HepG2 (cell line): Measurements from ENCODE around the gene ADGRG1. TPM values are rescaled to one million over a fixed set of nuclear protein-coding genes. Genes with fewer than 3 reads are reported as not detected.

Experiments used
- ARHGAP35 ChIP-seq: sonication (generic); formaldehyde crosslinking; IDR thresholded peaks from 2 replicates; pipeline ENCODE4 v1.9.0; 2022; ENCODE audit warnings: mild to moderate bottlenecking, inconsistent platforms, moderate library complexity, missing genetic modification reagents, borderline replicate concordance
- CEBPZ ChIP-seq: IDR thresholded peaks from 2 replicates; pipeline ENCODE4 v1.6.1; 2012; ENCODE audit warnings: low read length, improper control_type of control experiment
- FOXP1 ChIP-seq, 2 experiments: fragments of 450-650 bp in 1 of 2; IDR thresholded peaks; 2 replicates each; pipeline ENCODE4 v1.6.1; 2017 to 2018; ENCODE audit warnings: antibody characterized with exemption in 1 of 2
- KLF15 ChIP-seq: sonication (generic); formaldehyde crosslinking; IDR thresholded peaks from 2 replicates; pipeline ENCODE4 v1.8.1; 2023; ENCODE audit warnings: borderline replicate concordance, mild to moderate bottlenecking, inconsistent platforms, missing genetic modification reagents, mixed read lengths
- NCOA1 ChIP-seq: sonication (generic); formaldehyde crosslinking; IDR thresholded peaks from 2 replicates; pipeline ENCODE4 v1.9.0; 2021; ENCODE audit warnings: missing genetic modification reagents
- PBX2 ChIP-seq: IDR thresholded peaks from 2 replicates; pipeline ENCODE4 v1.6.1; 2016; ENCODE audit warnings: control low read depth
- PHF20 ChIP-seq: sonication (generic); formaldehyde crosslinking; IDR thresholded peaks from 2 replicates; pipeline ENCODE4 v1.5.0; 2020; ENCODE audit warnings: mild to moderate bottlenecking, missing genetic modification reagents
- POLR2AphosphoS2 ChIP-seq: IDR thresholded peaks from 2 replicates; pipeline ENCODE4 v1.6.1; 2011; ENCODE audit warnings: low read depth, low read length, improper control_type of control experiment
- REPIN1 ChIP-seq: sonication (generic); formaldehyde crosslinking; IDR thresholded peaks from 2 replicates; pipeline ENCODE4 v1.8.0; 2022; ENCODE audit warnings: missing genetic modification reagents, low read depth, mild to moderate bottlenecking, borderline replicate concordance
- RNF219 ChIP-seq: sonication (generic); formaldehyde crosslinking; IDR thresholded peaks from 2 replicates; pipeline ENCODE4 v1.5.0; 2020; ENCODE audit warnings: mild to moderate bottlenecking, missing genetic modification reagents
- SRY ChIP-seq: sonication (generic); formaldehyde crosslinking; IDR thresholded peaks from 2 replicates; pipeline ENCODE4 v1.8.0; 2022; ENCODE audit warnings: mild to moderate bottlenecking, missing genetic modification reagents
- ZBTB3 ChIP-seq: sonication (generic); formaldehyde crosslinking; IDR thresholded peaks from 2 replicates; pipeline ENCODE4 v1.4.0; 2020; ENCODE audit warnings: low read depth, mild to moderate bottlenecking, moderate library complexity, missing genetic modification reagents, borderline replicate concordance
- ZNF292 ChIP-seq: sonication (generic); formaldehyde crosslinking; IDR thresholded peaks from 2 replicates; pipeline ENCODE4 v1.8.1; 2022; ENCODE audit warnings: mild to moderate bottlenecking, low read depth, missing genetic modification reagents, borderline replicate concordance
- ZNF33A ChIP-seq: sonication (generic); formaldehyde crosslinking; IDR thresholded peaks from 2 replicates; pipeline ENCODE4 v1.5.1; 2020; ENCODE audit warnings: missing genetic modification reagents, mild to moderate bottlenecking, moderate library complexity, borderline replicate concordance
- ZNF484 ChIP-seq: sonication (generic); formaldehyde crosslinking; IDR thresholded peaks from 2 replicates; pipeline ENCODE4 v1.5.1; 2020; ENCODE audit warnings: mild to moderate bottlenecking, low read depth, missing genetic modification reagents, borderline replicate concordance
- ZNF619 ChIP-seq: sonication (generic); formaldehyde crosslinking; IDR thresholded peaks from 2 replicates; pipeline ENCODE4 v1.4.0; 2020; ENCODE audit warnings: mild to moderate bottlenecking, missing genetic modification reagents
- ZNF891 ChIP-seq: sonication (generic); formaldehyde crosslinking; IDR thresholded peaks from 2 replicates; pipeline ENCODE4 v1.5.0; 2020; ENCODE audit warnings: mild to moderate bottlenecking, missing genetic modification reagents
- polyA plus RNA-seq, 8 experiments: library from polyadenylated mRNA; depleted of rRNA in 3 of 8; stranded (reverse) in 7 of 8; unstranded in 1 of 8; fragments of >200 nt; fragmentation: Illumina TruSeq in 4 of 8; extraction: Trizol in 4 of 8; gene quantifications; 2 replicates each; pipeline versions ENCODE4 v1.2.1 to v1.2.3, GENCODE V29; 2011 to 2016; ENCODE audit warnings: low read depth in 4 of 8, missing spikeins in 1 of 8, mixed read lengths in 1 of 8; ENCODE audit not compliant: insufficient read depth in 1 of 8
- total RNA-seq, 5 experiments: library from RNA; depleted of rRNA; stranded (reverse); fragments of >200 nt; fragmentation: Illumina TruSeq; extraction: Trizol; gene quantifications; 2 replicates each; pipeline ENCODE4 v1.2.3, GENCODE V29; 2016; ENCODE audit warnings: low read depth in 1 of 5
- TF ChIP-seq, protein P1 (sequence below): sonication (generic); formaldehyde crosslinking; IDR thresholded peaks from 2 replicates; pipeline ENCODE4 v1.5.1; 2020; ENCODE audit warnings: missing genetic modification reagents, mild to moderate bottlenecking, borderline replicate concordance

The ADGRG1 gene
- total and polyA plus RNA-seq, 2 of the 13 experiments (the other 11 are each of a cell fraction or from before 2014, with no cell fraction given), result 2.7 to 5.9 TPM

DNA sequence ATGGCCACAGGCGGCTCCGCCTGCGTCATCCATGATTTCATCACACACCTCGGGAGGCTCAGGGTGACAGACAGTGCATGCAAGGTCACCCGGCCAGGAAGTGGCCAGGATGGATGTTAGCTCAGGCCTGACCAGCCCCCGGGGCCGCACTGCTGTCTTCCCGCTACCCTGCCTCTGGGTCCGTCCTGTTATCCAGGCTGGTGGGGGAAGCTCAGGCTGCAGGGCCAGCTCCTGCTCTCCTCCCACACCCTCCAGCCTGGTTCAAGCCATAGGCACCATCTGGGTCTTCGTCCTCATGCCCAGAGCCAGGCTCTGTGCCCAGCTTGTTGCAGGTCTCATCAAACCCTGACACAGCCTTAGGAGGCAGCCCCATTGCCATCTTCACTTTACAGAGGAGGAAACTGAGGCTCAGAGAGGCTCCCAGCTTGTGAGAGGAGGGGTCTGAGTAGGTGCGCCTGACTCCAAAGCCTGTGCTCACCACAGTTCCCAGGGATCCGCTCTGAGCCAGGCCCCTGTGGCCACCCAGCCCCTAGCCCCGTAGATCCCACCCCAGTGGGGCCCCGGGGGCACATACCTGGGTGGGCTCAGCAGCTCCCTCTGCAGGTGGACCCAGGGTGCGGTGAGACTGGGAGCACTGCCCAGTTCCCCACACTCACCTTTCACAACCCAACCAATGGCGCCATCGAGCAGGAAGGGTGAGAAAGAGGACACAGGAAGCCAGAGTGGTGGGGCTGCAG lies 39.3 kb downstream of the ADGRG1 start (continued):
- no peak for TF ChIP-seq CEBPZ
- peak; percentile 59; the same call in 1 of the 2 replicates for TF ChIP-seq ZBTB3 (CRISPR knock-in tag)
- no peak for TF ChIP-seq ZNF33A
- TF ChIP-seq REPIN1 (CRISPR knock-in tag), result peak; percentile 89
- no peak for TF ChIP-seq FOXP1 (IDR thresholded peaks at IDR 0.05)
- no peak; the same call in 1 of the 2 replicates for TF ChIP-seq FOXP1 (CRISPR knock-in tag; IDR thresholded peaks at IDR 0.05)
- TF ChIP-seq RNF219, result 0 out of 2 replicates have a peak, but pooled peaks have one; percentile 20
- TF ChIP-seq, protein P1, sequence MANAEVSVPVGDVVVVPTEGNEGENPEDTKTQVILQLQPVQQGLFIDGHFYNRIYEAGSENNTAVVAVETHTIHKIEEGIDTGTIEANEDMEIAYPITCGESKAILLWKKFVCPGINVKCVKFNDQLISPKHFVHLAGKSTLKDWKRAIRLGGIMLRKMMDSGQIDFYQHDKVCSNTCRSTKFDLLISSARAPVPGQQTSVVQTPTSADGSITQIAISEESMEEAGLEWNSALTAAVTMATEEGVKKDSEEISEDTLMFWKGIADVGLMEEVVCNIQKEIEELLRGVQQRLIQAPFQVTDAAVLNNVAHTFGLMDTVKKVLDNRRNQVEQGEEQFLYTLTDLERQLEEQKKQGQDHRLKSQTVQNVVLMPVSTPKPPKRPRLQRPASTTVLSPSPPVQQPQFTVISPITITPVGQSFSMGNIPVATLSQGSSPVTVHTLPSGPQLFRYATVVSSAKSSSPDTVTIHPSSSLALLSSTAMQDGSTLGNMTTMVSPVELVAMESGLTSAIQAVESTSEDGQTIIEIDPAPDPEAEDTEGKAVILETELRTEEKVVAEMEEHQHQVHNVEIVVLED (CRISPR knock-in tag), result no peak; the same call in 1 of the 2 replicates
- TF ChIP-seq ZNF619 (CRISPR knock-in tag), result peak; percentile 81; the same call in 1 of the 2 replicates
- peak; percentile 69 for TF ChIP-seq ZNF891
- no peak for TF ChIP-seq NCOA1 (CRISPR knock-in tag)
- peak; percentile 69 for TF ChIP-seq PHF20 (CRISPR knock-in tag)
- 0 out of 2 replicates have a peak, but pooled peaks have one; percentile 13 for TF ChIP-seq ARHGAP35 (CRISPR knock-in tag)
- TF ChIP-seq SRY (CRISPR knock-in tag), result 0 out of 2 replicates have a peak, but pooled peaks have one; percentile 39
- no peak for TF ChIP-seq POLR2AphosphoS2
- no peak for TF ChIP-seq ZNF484
- TF ChIP-seq KLF15 (CRISPR knock-in tag), result no peak
- TF ChIP-seq ZNF292 (CRISPR knock-in tag), result peak; percentile 52; the same call in 1 of the 2 replicates
- TF ChIP-seq PBX2 (CRISPR knock-in tag), result peak; percentile 68
